ENCODE data around the gene MT1B.

Gene MT1B

GRCh38 chr16:56640076-56640475 lies 11.6 kb upstream of the MT1B start:
- no peak for DNase-seq (ENCODE audit: low spot score)
- no peak for TF ChIP-seq CTCF (IDR thresholded peaks at IDR 0.05; ENCODE audit: extremely low read depth, missing control alignments)

GRCh38 chr16:56641166-56641565 lies 10.5 kb upstream of the MT1B start:
- DNase-seq (ENCODE audit: low spot score): no peak

GRCh38 chr16:56643080-56643778 lies 8.5 kb upstream of the MT1B start:
- TF ChIP-seq CTCF (IDR thresholded peaks at IDR 0.05; ENCODE audit: extremely low read depth, missing control alignments): no peak
- DNase-seq (ENCODE audit: low spot score): no peak

More at GRCh38 chr16:56641166-56641565, 10.5 kb upstream of the MT1B start:
- TF ChIP-seq CTCF (IDR thresholded peaks at IDR 0.05; ENCODE audit: extremely low read depth, missing control alignments): no peak

- no peak for TF ChIP-seq CTCF (IDR thresholded peaks at IDR 0.05; ENCODE audit: extremely low read depth, missing control alignments)
- no peak for DNase-seq (ENCODE audit: low spot score)
Measured at GRCh38 chr16:56643833-56644232, 7.9 kb upstream of the MT1B start.

GRCh38 chr16:56645311-56645710 lies 6.4 kb upstream of the MT1B start:
- DNase-seq (ENCODE audit: low spot score): no peak
- TF ChIP-seq CTCF (IDR thresholded peaks at IDR 0.05; ENCODE audit: extremely low read depth, missing control alignments): no peak

- no peak for TF ChIP-seq CTCF (IDR thresholded peaks at IDR 0.05; ENCODE audit: extremely low read depth, missing control alignments)
- DNase-seq (ENCODE audit: low spot score): no peak
Measured at GRCh38 chr16:56645838-56646237, 5.8 kb upstream of the MT1B start.

- DNase-seq (ENCODE audit: low spot score): no peak
Measured at GRCh38 chr16:56647641-56648431, 3.9 kb upstream of the MT1B start.

More at GRCh38 chr16:56647641-56648431, 3.9 kb upstream of the MT1B start:
- no peak for TF ChIP-seq CTCF (IDR thresholded peaks at IDR 0.05; ENCODE audit: extremely low read depth, missing control alignments)
